Measurements from ENCODE around the gene CDC34.

GRCh38 chr19:530134-531008 is 1.2 kb upstream of the CDC34 start:
- TF ChIP-seq, protein P1, sequence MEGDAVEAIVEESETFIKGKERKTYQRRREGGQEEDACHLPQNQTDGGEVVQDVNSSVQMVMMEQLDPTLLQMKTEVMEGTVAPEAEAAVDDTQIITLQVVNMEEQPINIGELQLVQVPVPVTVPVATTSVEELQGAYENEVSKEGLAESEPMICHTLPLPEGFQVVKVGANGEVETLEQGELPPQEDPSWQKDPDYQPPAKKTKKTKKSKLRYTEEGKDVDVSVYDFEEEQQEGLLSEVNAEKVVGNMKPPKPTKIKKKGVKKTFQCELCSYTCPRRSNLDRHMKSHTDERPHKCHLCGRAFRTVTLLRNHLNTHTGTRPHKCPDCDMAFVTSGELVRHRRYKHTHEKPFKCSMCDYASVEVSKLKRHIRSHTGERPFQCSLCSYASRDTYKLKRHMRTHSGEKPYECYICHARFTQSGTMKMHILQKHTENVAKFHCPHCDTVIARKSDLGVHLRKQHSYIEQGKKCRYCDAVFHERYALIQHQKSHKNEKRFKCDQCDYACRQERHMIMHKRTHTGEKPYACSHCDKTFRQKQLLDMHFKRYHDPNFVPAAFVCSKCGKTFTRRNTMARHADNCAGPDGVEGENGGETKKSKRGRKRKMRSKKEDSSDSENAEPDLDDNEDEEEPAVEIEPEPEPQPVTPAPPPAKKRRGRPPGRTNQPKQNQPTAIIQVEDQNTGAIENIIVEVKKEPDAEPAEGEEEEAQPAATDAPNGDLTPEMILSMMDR (IDR thresholded peaks at IDR 0.05; ENCODE audit: low read depth, low read length, poor library complexity, severe bottlenecking), result no peak
- no peak for TF ChIP-seq EZH2phosphoT487 (IDR thresholded peaks at IDR 0.05; ENCODE audit: borderline replicate concordance, low read length)
